Mucosa of descending colon (tissue), 3 donors: ENCODE data around the gene ZFYVE26. TPM values are rescaled to one million over a fixed set of nuclear protein-coding genes. Genes with fewer than 3 reads are reported as not detected.
"Not testable (repeated sequence)": the region's sequence is repeated elsewhere in the genome, so short reads cannot be mapped to it uniquely, and the experiment has no call there.

Experiments used
- ATAC-seq: fragments of 200-7000 bp; cut with Tn5 transposase; one replicate; pipeline ENCODE4 v1.9.1; 2020; ENCODE audit warnings: mild to moderate bottlenecking, moderate library complexity
- DNase-seq, 3 donors: peaks; one replicate each; pipeline ENCODE4 v3.0.0-alpha.2; 2020
- H3K36me3 ChIP-seq: fragments of 200-600 bp; one replicate; pipeline ENCODE4 v1.8.0; 2021; ENCODE audit warnings: low read depth, mild to moderate bottlenecking
- H3K4me1 ChIP-seq: fragments of 200-600 bp; one replicate; pipeline ENCODE4 v1.8.0; 2021; ENCODE audit warnings: low read depth, mild to moderate bottlenecking
- H3K4me3 ChIP-seq: fragments of 200-600 bp; one replicate; pipeline ENCODE4 v1.8.0; 2021; ENCODE audit warnings: mild to moderate bottlenecking
- H3K9me3 ChIP-seq: fragments of 200-600 bp; one replicate; pipeline ENCODE4 v1.8.0; 2021; ENCODE audit warnings: mild to moderate bottlenecking
- CTCF ChIP-seq: fragments of 200-600 bp; IDR thresholded peaks from one replicate; pipeline ENCODE4 v1.8.0; 2022; ENCODE audit warnings: antibody characterized with exemption, mild to moderate bottlenecking
- intact Hi-C, 2 donors: fragments of 100-400 bp; cut with DNase I in 1 of 2; cut with micrococcal nuclease in 1 of 2; formaldehyde crosslinking; loops; one replicate each; pipeline versions ENCODE4 v1.11.0 to v1.11.1; 2022; cut with DNase I, micrococcal nuclease
- total RNA-seq, 3 donors: library from RNA; stranded (reverse); fragmentation: NEBNext Ultra II Directional in 2 of 3; extraction: Animal tissue kit (Norgen Biotek cat#: 25700) in 2 of 3; gene quantifications; one replicate each; pipeline versions ENCODE4 v1.2.1 to v1.2.4, GENCODE V29; 2021 to 2023
- donor health status: DM: no; HTN: no; CAD: no; lungs with moderate emphysema.
- donor health status: DM: no; HTN: no; CAD: no.
- donor health status: DM: no; HTN: yes; CAD: no.

ZFYVE26 gene
- total RNA-seq, 3 donors from 2014 or later, result 23.4 to 31.7 (median 29.1) TPM

- ATAC-seq (no peak), DNase-seq (no peak)
- intact Hi-C loops, result no loop called here
- Histone ChIP-seq H3K4me3 (no peak overlapping the region), H3K9me3 (no peaks in the 10 kb centered on the region), H3K4me1 (peaks cover 5% of the 10 kb centered on the region), H3K36me3 (no peaks in the 10 kb centered on the region)
- TF ChIP-seq CTCF, result no peak
Observed at GRCh38 chr14:67718265-67718664, 98.1 kb downstream of the ZFYVE26 start.

- no peak for TF ChIP-seq CTCF
- Histone ChIP-seq H3K9me3 (no peaks in the 10 kb centered on the region), H3K4me3 (no peak overlapping the region), H3K4me1 (peaks cover 3% of the 10 kb centered on the region), H3K36me3 (no peaks in the 10 kb centered on the region)
- ATAC-seq (no peak), DNase-seq (no peak)
- intact Hi-C loops, result no loop called here
Observed at GRCh38 chr14:67717048-67717447, 99.3 kb downstream of the ZFYVE26 start.

GRCh38 chr14:67710209-67710608 is 106.2 kb downstream of the ZFYVE26 start:
- DNase-seq, result no peak
- TF ChIP-seq CTCF, result no peak
- intact Hi-C loops, result no loop called here

GRCh38 chr14:67709796-67710195 is 106.6 kb downstream of the ZFYVE26 start:
- DNase-seq, H3K4me1 ChIP-seq, H3K9me3 ChIP-seq, ATAC-seq, H3K36me3 ChIP-seq, intact Hi-C loops, H3K4me3 ChIP-seq: not testable (repeated sequence)

More at GRCh38 chr14:67710209-67710608, 106.2 kb downstream of the ZFYVE26 start:
- Histone ChIP-seq H3K4me3 (no peak overlapping the region), H3K4me1 (no peaks in the 10 kb centered on the region), H3K36me3 (no peaks in the 10 kb centered on the region), H3K9me3 (peaks cover 9% of the 10 kb centered on the region)
- ATAC-seq, result no peak

GRCh38 chr14:67709346-67709745 is 107.0 kb downstream of the ZFYVE26 start:
- H3K36me3 ChIP-seq, H3K4me1 ChIP-seq, DNase-seq, H3K4me3 ChIP-seq, intact Hi-C loops, ATAC-seq, H3K9me3 ChIP-seq: not testable (repeated sequence)

- no peak for DNase-seq
- ATAC-seq, result no peak
- no peak for TF ChIP-seq CTCF
- Histone ChIP-seq H3K9me3 (peaks cover 7% of the 10 kb centered on the region), H3K4me1 (no peaks in the 10 kb centered on the region), H3K36me3 (no peaks in the 10 kb centered on the region), H3K4me3 (no peak overlapping the region)
- intact Hi-C loops, result no loop called here
Observed at GRCh38 chr14:67705211-67705610, 111.2 kb downstream of the ZFYVE26 start.

- Histone ChIP-seq H3K4me3 (no peak overlapping the region), H3K36me3 (no peaks in the 10 kb centered on the region), H3K4me1 (no peaks in the 10 kb centered on the region), H3K9me3 (peaks cover 2% of the 10 kb centered on the region)
- intact Hi-C loops, result loop anchor here in 1 of 2 donors (1.0 kb wide), 1 partner anchor 85 kb away; the partner anchor contains the start of gene ARG2
- ATAC-seq, result peak; percentile 85
- no peak for TF ChIP-seq CTCF
- peak in 1 of 3 donors; percentile 61 for DNase-seq
Observed at GRCh38 chr14:67704484-67705089, 111.8 kb downstream of the ZFYVE26 start.
